GM21528 (cell line): ENCODE results near the gene CDC42EP1.
A peak's percentile ranks its signal among the peaks of the same experiment; 100 is the strongest.
"Not testable (repeated sequence)": the region's sequence is repeated elsewhere in the genome, so short reads cannot be mapped to it uniquely, and the experiment has no call there.

Source experiments
- ATAC-seq: cut with Tn5 transposase; IDR thresholded peaks from one replicate; pipeline ENCODE4 v1.9.1; 2021; ENCODE audit warnings: mild to moderate bottlenecking, moderate library complexity; ENCODE audit not compliant: unreplicated experiment, low FRiP score

The CDC42EP1 gene

DNA sequence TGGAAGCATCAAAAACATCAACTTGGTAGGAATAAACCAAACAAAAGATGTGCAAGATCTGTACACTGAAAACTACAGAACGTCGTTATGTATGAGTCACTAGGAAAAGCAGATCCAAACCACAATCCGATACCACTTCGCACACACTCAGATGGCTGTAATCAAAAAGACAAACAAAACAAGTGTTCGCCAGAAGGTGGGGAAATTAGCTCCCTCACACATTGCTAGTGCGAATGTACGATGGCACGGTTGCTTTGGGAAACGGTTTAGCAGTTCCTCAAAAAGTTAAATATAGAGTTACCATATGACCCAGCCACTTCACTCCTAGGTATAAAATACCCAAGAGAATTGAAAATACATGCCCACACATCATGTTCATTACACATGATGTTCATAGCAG, 26.3 kb upstream of the CDC42EP1 start:
- ATAC-seq: no peak

DNA sequence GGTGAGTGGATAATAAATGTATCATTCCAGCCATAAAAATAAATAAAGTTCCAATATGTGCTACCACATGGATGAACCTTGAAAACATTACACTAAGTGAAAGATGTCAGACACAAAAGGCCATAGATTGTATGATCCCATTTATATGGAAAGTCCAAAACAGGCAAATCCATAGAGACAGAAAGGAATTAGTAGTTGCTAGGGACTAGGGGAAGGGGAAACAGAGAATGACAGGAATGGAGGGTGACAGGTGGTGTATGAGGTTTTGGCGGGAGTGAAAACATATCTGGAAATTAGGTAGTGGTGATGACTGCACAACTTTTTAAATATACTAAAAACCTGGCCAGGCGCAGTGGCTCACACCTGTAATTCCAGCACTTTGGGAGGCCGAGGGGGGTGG, 25.8 kb upstream of the CDC42EP1 start:
- no peak for ATAC-seq

DNA sequence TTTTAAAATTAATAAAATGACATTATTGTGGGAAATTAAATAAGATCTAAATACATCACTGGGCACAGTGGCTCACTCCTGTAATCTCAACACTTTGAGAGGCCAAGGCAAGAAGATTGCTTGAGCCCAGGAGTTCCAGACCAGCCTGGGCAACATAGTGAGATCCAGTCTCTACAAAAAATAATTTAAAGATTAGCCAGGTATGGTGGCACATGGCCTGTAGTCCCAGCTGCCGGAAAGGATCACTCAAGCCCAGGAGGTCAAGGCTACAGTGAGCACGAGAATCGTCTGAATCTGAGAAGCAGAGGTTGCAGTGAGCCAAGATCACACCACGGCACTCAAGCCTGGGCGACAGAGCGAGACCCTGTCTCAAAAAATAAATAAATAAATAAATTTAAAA, 25.1 kb upstream of the CDC42EP1 start:
- no peak for ATAC-seq

DNA sequence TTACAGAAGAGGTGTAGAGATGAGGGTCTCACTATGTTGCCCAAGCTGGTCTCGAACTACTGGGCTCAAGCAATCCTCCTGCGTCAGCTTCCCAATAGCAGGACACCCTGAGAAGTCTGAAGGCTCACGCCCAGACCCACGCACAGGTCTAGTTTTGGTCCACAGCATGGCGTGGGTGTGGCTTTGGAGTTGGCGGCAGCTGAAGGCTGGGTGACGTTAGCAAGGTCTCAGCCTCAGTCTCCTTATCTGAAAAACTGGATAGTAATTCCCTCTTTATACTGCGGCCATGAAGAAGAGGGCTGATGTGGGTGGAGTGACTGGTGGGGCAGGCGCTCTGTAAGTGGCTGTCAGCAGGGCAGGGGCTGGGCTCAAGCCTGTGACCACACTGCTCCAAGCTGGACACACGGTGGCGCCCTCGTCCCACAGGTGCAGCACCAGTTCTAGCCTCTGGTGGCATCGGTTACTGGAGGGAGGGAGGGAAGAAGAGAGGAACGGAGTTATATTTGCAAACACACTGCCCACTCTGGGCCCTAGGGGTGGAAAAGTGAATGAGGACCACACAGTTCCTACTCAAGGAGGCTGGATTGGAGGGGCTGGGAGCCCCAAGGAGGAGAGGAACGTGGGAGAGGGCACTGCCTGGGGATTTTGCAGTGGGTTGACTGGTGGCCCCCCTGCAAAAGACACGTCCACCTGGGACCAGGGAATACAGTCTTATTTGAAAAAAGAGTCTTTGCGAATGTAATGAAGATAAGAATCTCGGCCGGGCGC, 21.5 kb upstream of the CDC42EP1 start:
- ATAC-seq: peak; percentile 85

DNA sequence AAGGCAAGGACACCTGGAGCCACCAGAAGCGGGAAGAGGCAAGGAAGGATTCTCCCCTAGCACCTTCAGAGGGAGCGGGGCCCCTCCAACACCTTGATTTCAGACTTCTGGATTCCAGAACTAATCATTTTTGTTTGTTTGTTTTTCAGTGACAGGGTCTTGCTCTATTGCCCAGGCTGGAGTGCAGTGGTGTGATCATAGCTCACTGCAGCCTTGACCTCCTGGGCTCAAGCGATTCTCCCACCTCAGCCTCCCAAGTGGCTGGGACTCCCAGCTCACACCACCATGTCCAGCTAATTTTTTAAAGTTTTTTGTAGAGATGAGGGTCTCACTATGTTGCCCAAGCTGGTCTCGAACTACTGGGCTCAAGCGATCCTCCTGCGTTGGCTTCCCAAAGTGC, 20.5 kb upstream of the CDC42EP1 start:
- ATAC-seq: not testable (repeated sequence)

DNA sequence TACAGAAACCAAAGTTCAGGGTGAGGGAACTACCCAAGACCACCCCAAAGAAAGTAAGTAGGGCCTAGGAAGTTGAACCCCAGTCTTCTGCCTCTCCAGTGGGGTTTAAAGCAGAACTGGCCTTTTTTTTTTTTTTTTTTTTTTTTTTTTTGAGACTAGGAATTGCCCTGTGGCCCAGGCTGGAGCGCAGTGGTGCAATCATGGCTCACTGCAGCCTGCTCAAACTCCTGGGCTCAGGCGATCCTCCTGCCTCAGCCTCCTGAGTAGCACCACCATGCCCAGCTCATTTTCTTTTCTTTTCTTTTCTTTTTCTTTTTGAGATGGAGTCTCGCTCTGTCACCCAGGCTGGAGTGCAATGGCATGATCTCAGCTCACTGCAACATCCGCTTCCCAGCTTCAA, 17.9 kb upstream of the CDC42EP1 start:
- ATAC-seq: not testable (repeated sequence)

DNA sequence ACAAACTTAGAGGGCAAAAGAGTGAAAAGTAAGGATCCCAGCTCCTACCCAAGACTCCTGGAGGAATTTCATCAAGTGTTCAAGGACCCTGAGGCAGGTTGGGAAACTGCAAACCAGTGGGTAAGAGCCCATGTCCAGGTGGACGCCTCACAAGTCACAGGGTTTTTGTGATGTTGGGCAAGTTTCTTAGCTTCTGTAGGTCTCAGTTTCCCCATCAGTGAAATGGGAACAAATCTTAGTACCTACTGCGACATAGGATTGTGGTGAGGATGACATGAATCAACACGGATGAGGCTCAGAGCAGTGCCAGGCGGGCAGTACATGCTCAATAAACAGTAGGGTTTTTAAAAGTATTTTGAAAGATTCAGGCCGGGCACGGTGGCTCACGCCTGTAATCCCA, 17.3 kb upstream of the CDC42EP1 start:
- no peak for ATAC-seq

DNA sequence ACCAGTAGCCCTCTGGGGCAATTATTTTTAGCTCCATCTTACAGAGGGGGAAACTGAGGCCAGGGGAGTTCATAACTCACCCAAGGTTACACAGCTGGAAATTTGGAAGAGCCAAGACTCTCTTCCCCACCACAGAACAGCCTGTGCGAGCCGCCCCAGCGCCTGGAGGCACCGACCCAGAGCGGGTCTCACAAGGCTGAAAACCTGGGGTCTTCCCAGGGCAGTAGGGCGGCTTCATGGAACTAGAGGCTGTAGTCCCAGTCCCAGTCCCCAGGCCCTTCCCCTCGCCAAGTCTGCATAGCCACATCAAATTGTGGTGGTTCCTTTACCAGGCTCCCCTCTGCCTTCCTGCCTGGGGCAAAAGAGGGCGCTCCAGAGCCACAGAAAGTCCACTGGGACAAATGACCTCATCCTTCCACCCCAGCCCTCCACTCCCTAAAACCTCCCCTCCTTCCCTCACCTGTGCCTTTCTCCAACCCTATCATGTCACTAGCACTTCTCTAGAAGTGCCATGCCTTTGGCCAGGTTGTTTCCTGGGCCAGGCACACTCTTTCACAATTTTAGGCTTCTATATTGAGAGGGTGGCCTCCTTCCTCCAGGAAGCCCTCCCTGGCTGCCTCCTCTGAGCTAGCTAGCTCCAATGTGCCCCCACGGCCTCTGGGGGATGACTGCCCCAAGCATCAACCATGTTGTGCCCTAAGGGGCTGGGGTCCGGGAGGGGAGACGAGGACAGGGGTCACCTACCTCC, 15.2 kb upstream of the CDC42EP1 start:
- ATAC-seq: no peak

DNA sequence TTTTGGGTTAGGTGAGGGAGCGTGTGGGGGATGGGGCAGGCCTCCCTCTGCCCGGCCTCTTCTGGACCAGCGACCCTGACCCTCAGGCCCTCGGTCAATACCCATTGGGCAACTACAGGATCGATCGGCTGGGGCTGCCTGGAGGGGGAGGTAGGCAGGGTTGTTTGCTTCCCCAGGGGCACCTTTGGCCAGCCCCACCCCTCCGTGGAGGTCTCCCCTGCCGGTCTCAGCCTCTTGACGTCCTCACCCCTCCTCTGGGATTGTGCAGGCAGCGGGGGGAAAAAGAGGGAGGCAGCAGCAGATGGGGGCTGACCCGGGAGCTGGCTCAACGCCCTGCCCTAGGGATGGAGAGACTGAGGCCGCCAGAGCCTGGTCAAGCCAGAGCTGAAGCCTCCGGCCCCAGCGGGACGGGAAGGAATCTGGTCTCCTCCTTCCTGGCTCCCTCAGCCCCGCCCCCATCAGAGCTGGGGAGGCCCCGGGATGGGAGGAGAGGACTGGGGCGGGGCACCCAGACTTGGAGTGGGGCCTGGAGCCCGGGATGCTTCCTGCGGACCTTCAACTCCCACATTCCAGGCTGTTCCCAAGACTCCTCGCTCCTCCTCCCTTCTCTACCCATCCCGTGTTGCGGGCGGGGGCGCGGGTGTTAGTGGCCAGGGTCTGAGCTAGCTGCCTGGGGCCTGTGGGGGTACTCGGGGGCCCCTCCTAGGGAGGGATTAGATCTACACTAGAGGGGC, 14.4 kb upstream of the CDC42EP1 start:
- no peak for ATAC-seq

DNA sequence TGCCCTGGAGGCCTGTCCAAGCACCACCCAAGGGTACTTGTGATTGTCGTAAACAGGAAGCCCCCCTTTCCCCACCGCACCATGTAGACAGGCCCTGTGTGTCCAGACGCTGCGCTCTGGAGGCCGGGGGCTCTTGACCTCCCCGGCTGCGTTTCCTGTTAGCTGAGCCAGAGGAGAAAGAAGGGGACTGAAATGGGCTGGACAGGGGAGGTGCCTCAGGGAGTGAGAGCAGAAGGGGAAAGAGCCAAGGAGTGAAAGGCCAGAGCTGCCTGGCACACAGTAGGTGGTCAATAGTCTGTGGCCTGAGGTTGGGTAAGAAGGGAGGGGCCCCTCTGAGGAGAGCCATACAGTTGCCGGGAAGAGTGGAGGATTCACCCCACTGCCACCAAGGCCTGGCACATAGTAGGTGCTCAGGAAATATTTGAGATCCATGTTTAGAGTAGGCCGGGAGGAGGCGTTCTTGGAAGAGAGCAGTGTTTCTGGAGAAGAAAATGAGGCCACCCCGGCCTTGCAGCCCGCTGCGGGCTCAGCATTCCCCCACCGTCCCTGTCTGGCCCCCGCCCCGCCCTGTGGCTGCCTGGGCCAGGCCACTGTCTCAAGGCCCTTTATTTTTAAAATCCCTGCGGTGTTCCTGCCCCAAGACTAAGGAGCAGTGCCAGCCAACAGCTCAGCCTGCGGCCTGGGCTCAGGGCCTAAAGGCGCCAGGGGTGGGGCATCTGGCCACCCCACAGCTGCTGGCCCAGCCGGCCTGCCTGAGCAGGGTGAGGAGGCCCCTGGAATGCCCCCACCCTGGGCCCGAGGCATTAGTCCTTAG, 13.6 kb upstream of the CDC42EP1 start:
- ATAC-seq: no peak

DNA sequence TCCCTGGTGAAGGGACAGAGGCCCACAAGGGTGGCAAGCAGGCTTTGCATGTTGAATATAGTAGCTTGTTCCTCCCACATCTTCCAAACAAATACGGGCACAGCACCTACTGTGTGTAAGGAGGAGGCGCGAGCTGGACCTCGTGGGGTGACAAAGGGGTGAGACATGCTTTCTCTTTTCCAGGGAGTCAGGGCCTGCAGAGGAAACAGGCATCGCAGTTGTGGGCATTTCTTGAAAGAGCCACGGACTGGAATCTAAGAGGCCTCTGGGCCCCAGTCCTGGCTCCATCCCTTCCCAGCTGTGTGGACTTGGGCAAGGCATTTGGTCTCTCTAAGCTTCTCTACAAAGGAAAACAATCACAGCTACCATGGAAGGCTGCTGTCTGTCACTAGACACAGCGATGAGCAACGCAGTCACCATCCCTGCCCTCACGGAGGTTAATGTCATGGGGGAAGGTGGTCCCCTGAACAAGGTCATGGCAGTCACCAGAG, 13.0 kb upstream of the CDC42EP1 start:
- no peak for ATAC-seq

DNA sequence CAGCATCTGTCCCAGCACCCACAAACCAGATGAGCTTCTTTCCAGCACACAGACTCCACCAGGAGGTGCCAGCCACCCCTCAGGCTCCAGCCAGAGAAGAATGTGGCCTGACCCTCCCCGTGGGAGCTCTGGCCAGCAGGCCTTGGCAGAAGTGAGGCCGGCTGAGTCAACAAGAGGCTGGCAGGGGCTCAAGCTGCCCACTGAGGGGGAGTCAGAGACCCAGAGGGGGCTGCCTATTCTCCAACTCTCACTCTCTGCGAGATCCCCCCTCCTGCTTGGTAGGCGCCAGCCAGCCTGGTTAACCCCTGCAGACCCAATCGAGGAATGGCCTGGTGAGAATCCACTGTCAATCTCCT, 10.6 kb upstream of the CDC42EP1 start:
- ATAC-seq: no peak

DNA sequence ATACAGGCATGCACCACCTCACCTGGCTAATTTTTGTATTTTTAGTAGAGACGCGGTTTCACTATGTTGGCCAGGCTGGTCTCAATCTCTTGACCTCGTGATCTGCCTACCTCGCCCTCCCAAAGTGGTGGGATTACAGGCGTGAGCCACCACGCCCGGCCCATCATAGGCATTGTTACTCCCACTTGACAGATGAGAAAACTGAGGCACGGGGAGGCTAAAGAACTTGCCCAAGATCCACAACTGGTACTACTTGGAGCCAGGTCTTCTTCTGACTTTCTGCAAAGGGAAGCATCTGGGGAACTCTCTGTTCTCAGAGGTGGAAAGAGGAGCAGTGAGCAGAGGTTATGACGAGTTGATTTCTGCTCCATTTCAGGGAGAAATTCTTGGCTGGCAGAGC, 9.4 kb upstream of the CDC42EP1 start:
- not testable (repeated sequence) for ATAC-seq

DNA sequence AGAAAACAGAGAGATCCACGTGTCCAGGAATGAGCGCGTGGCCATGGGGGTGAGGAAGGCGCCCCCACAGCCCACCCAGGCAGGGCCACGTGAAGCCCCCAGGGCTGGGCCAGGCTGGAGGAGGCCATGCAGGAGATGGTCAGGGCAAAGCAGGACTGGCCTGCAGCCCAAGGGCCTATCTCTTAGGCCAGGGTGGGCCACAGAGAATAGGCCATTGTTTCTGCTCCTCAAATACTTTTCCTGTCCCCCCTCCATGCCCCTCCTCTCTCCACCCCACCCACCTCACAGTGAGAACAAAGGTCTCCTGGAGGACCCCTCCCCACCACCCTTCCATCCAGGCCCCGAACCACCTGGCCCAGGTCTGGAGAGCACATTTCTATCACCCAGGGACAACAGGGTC, 8.3 kb upstream of the CDC42EP1 start:
- no peak for ATAC-seq

DNA sequence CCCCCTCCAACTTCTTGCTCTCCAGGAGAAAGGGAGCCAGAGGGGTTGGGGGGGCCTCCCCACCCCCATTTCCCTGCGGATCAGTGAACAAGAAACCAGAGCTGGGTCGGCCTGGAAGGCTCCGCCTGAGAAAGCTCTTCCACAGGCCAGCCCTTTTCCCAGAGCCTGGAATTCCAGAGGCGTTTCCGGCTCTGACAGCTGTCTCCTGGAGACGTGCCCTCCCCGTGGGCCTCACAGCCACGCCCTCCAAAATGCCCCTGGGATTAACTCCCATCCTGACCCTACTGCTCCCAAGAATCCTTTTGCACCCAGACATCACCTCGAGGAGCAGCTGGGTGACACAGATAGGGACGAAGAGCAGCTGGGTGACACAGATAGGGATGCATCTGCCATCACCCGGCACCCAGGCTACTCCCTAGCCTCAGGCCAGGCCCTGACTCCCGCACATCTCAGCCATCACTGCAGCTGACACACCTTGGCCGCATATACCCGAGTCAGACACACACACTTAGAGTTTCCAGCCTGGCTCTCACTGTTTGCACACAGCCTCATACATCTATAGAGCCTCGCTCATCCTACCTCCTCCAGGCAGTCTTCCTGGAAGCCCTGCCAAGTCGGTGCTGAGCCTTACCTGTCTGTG, 7.6 kb upstream of the CDC42EP1 start:
- no peak for ATAC-seq

DNA sequence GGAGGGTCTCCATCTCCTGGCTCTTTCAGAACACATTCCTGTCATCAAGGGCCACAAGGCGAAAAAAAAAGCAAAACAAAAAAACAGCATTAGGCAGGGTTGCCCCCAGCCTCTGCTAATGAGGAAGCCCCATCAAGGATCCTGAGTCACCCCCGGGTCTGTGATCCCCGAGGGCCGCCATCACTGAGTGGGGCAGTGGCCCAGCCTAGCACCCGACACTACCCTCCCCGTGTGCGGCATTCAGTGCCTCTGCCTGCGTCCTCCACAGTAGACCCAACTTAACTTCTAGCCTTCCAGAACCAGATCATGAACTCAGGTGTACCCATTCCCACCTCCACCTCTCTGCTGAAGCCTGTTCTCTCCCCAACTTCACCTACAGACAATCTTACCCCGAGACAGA, 6.6 kb upstream of the CDC42EP1 start:
- no peak for ATAC-seq

DNA sequence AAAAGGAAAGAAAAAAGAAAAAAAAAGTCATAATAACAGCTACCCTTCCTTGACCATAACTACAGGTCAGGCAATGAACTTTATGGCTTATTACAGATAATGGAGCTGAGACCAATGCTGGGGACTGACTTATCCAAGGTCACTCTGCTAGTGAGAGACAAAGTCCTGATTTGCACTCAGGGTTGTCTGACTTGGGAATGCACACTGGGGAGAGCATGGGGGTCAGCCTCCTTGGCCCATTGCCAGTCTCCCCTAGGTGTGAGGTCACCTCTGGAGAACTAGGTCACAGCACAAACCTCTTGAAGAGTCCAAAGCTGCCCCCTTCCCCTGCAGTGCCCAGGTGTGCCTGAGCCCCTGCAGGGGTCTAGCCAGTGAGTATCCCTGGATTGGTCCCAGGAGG, 5.3 kb upstream of the CDC42EP1 start:
- no peak for ATAC-seq

DNA sequence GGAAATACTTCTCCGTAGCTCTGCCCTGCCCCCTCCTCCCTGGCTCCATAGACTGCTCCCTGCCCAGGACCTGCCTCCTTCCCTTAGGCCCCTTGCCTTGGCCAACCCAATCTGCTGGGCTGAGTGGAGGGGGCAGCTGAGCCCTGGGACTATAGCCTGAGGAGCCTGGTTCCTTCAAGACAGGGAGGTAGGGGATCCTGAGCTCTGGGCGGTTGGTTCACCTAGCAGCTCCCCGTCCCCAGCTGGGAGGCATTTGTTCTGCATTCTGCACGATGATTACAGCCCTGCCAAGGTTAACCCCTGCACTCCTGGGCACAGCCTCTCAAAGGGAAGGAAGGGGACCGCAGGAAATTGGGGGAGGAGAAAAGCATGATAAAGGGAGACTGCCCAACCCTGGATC, 3.6 kb upstream of the CDC42EP1 start:
- no peak for ATAC-seq

DNA sequence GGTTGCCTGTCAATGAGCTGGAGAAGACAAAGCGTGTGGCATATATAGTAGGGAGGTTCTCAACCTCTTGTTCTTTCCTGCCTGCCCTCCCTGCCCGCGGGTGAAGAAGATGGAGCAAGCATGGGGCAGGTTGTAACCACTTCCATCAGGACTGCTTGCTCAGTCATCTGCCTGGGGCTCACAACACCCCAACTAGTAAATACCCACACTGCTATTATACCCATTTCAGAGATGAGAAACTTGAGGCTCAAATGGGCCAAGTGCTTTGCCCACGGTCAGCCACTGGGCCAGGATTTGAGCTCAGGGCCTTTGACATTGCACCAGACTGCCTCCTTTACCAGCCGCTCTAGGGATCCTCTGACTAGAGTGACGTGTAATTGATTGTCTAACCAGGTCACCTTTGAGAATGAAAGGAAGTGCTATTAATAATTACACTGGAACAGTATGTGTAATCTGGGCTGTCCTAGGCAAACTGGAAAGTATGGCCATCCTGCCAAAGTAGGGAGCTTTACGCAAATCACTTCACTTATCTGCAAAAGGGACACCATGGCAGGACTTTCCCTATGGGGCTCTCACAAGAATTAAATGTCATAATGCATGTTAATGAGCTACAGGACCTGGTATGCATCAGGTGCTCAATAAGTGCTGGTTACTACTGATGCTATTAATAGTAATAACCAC, 2.8 kb upstream of the CDC42EP1 start:
- ATAC-seq: no peak

DNA sequence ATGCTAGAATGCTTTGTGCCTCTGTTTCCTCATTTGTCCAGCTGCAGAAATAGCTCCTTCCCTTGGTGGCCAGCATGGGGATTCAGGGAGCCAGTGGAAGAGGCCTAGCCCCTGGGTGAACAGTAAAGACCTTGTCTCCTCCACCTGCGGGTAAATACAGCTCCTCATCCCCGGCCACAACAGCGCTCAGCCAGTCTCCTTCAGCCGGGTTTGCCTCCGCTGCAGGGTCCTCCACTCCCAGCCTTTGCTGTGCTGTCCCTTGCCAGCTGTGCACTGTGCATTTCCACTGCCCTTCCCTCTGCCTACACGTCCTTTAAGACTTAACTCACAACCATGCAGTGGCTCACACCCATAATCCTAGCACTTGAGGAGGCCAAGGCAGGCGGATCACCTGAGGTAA, 1.5 kb upstream of the CDC42EP1 start:
- ATAC-seq: no peak
